ENCODE results near the gene CAPN1.
"Not testable (repeated sequence)": the region's sequence is repeated elsewhere in the genome, so short reads cannot be mapped to it uniquely, and the experiment has no call there.

CAPN1 gene

GRCh38 chr11:65159012-65159411, 22.7 kb upstream of the CAPN1 start:
- DNase-seq (ENCODE audit: low read depth in 2 of 2), result no peak

- DNase-seq (ENCODE audit: low read depth in 2 of 2), result no peak
Observed at GRCh38 chr11:65160643-65161042, 21.1 kb upstream of the CAPN1 start.

GRCh38 chr11:65163684-65164083, 18.0 kb upstream of the CAPN1 start:
- no peak for DNase-seq (ENCODE audit: low read depth in 2 of 2)

GRCh38 chr11:65165410-65166317, 16.1 kb upstream of the CAPN1 start:
- no peak for DNase-seq (ENCODE audit: low read depth in 2 of 2)

- no peak for DNase-seq (ENCODE audit: low read depth in 2 of 2)
Observed at GRCh38 chr11:65166893-65167292, 14.8 kb upstream of the CAPN1 start.

GRCh38 chr11:65167656-65168055, 14.1 kb upstream of the CAPN1 start:
- DNase-seq (ENCODE audit: low read depth in 2 of 2), result no peak

- no peak for DNase-seq (ENCODE audit: low read depth in 2 of 2)
Observed at GRCh38 chr11:65169164-65169641, 12.5 kb upstream of the CAPN1 start.

- no peak for DNase-seq (ENCODE audit: low read depth in 2 of 2)
Observed at GRCh38 chr11:65170058-65170534, 11.6 kb upstream of the CAPN1 start, which contains the start of gene SPDYC. Gene SPDYC, plus strand, starts transcription at chr11:65170233. Its CDS starts 1,125 bp downstream, at chr11:65171358.

GRCh38 chr11:65172600-65172999, 9.1 kb upstream of the CAPN1 start:
- no peak for DNase-seq (ENCODE audit: low read depth in 2 of 2)

GRCh38 chr11:65174571-65175010, 7.1 kb upstream of the CAPN1 start:
- DNase-seq (ENCODE audit: low read depth in 2 of 2), result not testable (repeated sequence)

- DNase-seq (ENCODE audit: low read depth in 2 of 2), result no peak
Observed at GRCh38 chr11:65180877-65181568, 705 bp upstream of the CAPN1 start.

GRCh38 chr11:65182258-65183170, 786 bp downstream of the CAPN1 start:
- no peak for DNase-seq (ENCODE audit: low read depth in 2 of 2)

- DNase-seq (ENCODE audit: low read depth in 2 of 2), result no peak
Observed at GRCh38 chr11:65183201-65183891, 1.6 kb downstream of the CAPN1 start.

- no peak for DNase-seq (ENCODE audit: low read depth in 2 of 2)
Observed at GRCh38 chr11:65184146-65184545, 2.4 kb downstream of the CAPN1 start.

- DNase-seq (ENCODE audit: low read depth in 2 of 2), result no peak
Observed at GRCh38 chr11:65185171-65185570, 3.4 kb downstream of the CAPN1 start.

- DNase-seq (ENCODE audit: low read depth in 2 of 2), result no peak
Observed at GRCh38 chr11:65185869-65186341, 4.2 kb downstream of the CAPN1 start.

GRCh38 chr11:65186701-65187100, 5.0 kb downstream of the CAPN1 start:
- DNase-seq (ENCODE audit: low read depth in 2 of 2), result no peak

- DNase-seq (ENCODE audit: low read depth in 2 of 2), result no peak
Observed at GRCh38 chr11:65187146-65187675, 5.5 kb downstream of the CAPN1 start.

GRCh38 chr11:65187971-65188461, 6.3 kb downstream of the CAPN1 start:
- DNase-seq (ENCODE audit: low read depth in 2 of 2), result no peak

- DNase-seq (ENCODE audit: low read depth in 2 of 2), result no peak
Observed at GRCh38 chr11:65188486-65188885, 6.8 kb downstream of the CAPN1 start.

All from stimulated activated CD8-positive, alpha-beta memory T cell treated with anti-CD3 and anti-CD28 coated beads, Interleukin-15, amount 100 ng/mL, for 4 hours (primary cell).